B cell (primary cell): Measurements from ENCODE around the gene WASHC3.
"Not testable (repeated sequence)": the region's sequence is repeated elsewhere in the genome, so short reads cannot be mapped to it uniquely, and the experiment has no call there.

ENCODE experiments used
- CTCF ChIP-seq: fragments of 200-600 bp; IDR thresholded peaks from one replicate; pipeline ENCODE4 v1.8.0; 2022; ENCODE audit warnings: antibody characterized with exemption, mild to moderate bottlenecking
- EZH2 ChIP-seq: IDR thresholded peaks from 2 replicates; pipeline ENCODE4 v1.6.1; 2012; ENCODE audit warnings: borderline replicate concordance, low read depth, mild to moderate bottlenecking, moderate library complexity, low read length; ENCODE audit not compliant: insufficient read depth, poor library complexity, severe bottlenecking

GRCh38 chr12:102089228-102089835 lies 27.5 kb upstream of the WASHC3 start:
- not testable (repeated sequence) for TF ChIP-seq CTCF, EZH2
